ENCODE data around the gene FEM1B.
"Not testable (repeated sequence)": the region's sequence is repeated elsewhere in the genome, so short reads cannot be mapped to it uniquely, and the experiment has no call there.

FEM1B gene

GRCh38 chr15:68231102-68231818 is 46.3 kb upstream of the FEM1B start:
- Histone ChIP-seq H3K4me1 (peaks cover 26% of the 10 kb centered on the region), H3K4me3 (ENCODE audit: low read depth, low read length) (peak overlapping the region; percentile 81), H3K36me3 (no peaks in the 10 kb centered on the region), H3K27me3 (no peaks in the 10 kb centered on the region), H3K9me3 (no peaks in the 10 kb centered on the region)
- TF ChIP-seq, protein P1, sequence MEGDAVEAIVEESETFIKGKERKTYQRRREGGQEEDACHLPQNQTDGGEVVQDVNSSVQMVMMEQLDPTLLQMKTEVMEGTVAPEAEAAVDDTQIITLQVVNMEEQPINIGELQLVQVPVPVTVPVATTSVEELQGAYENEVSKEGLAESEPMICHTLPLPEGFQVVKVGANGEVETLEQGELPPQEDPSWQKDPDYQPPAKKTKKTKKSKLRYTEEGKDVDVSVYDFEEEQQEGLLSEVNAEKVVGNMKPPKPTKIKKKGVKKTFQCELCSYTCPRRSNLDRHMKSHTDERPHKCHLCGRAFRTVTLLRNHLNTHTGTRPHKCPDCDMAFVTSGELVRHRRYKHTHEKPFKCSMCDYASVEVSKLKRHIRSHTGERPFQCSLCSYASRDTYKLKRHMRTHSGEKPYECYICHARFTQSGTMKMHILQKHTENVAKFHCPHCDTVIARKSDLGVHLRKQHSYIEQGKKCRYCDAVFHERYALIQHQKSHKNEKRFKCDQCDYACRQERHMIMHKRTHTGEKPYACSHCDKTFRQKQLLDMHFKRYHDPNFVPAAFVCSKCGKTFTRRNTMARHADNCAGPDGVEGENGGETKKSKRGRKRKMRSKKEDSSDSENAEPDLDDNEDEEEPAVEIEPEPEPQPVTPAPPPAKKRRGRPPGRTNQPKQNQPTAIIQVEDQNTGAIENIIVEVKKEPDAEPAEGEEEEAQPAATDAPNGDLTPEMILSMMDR (IDR thresholded peaks at IDR 0.05; ENCODE audit: low read depth, low read length) = no peak
- DNase-seq = peak; percentile 53

DNA sequence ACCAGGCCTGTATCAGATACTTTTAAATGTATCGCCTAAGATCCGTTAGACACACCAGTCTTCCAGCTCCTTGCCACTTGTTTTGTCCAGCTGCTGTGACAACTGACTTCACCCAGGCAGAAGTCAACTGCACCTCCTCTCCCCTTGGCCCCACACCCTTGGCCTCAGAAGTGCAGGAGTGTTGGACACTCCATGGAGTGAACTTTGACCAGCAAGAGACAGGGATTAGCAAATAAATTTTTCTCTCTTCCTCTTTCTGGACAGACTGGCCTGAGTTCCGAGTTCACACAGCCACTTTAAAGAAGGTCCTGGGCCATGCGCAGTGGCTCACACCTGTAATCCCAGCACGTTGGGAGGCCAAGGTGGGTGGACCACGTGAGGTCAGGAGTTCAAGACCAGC is 45.1 kb upstream of the FEM1B start:
- Histone ChIP-seq H3K9me3 (no peaks in the 10 kb centered on the region), H3K4me3 (ENCODE audit: low read depth, low read length) (no peak overlapping the region), H3K36me3 (no peaks in the 10 kb centered on the region), H3K4me1 (peaks cover 26% of the 10 kb centered on the region), H3K27me3 (no peaks in the 10 kb centered on the region)
- DNase-seq = no peak
- TF ChIP-seq, protein P1 (IDR thresholded peaks at IDR 0.05; ENCODE audit: low read depth, low read length) = no peak

- Histone ChIP-seq H3K27me3 (no peaks in the 10 kb centered on the region), H3K36me3 (no peaks in the 10 kb centered on the region), H3K9me3 (no peaks in the 10 kb centered on the region), H3K4me3 (ENCODE audit: low read depth, low read length) (no peak overlapping the region), H3K4me1 (peaks cover 26% of the 10 kb centered on the region)
- DNase-seq = no peak
- TF ChIP-seq, protein P1 (IDR thresholded peaks at IDR 0.05; ENCODE audit: low read depth, low read length) = no peak
Measured at GRCh38 chr15:68232937-68233336, 44.6 kb upstream of the FEM1B start.

DNA sequence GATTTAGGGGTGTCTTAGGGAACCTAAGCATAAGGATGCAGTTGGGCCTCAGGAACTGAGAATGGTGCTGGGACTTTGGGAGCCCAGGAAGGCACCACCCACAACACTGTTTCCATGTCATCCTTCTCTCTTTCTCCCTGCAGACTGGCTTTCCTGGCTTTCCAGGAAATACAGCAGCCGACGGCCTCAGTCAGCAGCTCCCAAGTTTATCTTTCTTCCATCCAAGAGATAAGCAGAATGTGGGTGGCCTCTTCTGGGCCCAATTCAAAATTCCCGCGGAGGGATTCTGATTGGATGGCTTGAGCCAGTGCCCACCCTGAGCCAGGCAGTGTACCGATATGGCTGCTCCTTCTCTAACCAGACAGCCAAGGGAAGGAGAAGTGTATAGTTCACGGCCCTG is 43.5 kb upstream of the FEM1B start:
- Histone ChIP-seq H3K9me3 (no peaks in the 10 kb centered on the region), H3K36me3 (no peaks in the 10 kb centered on the region), H3K27me3 (no peaks in the 10 kb centered on the region), H3K4me1 (peaks cover 26% of the 10 kb centered on the region), H3K4me3 (ENCODE audit: low read depth, low read length) (no peak overlapping the region)
- TF ChIP-seq, protein P1 (IDR thresholded peaks at IDR 0.05; ENCODE audit: low read depth, low read length) = no peak
- DNase-seq = no peak

- not testable (repeated sequence) for H3K9me3 ChIP-seq; H3K27me3 ChIP-seq; H3K36me3 ChIP-seq; DNase-seq; H3K4me3 ChIP-seq (ENCODE audit: low read depth, low read length)
- H3K4me1 ChIP-seq = peaks cover 26% of the 10 kb centered on the region
Measured at GRCh38 chr15:68234520-68234919, 43.0 kb upstream of the FEM1B start.

DNA sequence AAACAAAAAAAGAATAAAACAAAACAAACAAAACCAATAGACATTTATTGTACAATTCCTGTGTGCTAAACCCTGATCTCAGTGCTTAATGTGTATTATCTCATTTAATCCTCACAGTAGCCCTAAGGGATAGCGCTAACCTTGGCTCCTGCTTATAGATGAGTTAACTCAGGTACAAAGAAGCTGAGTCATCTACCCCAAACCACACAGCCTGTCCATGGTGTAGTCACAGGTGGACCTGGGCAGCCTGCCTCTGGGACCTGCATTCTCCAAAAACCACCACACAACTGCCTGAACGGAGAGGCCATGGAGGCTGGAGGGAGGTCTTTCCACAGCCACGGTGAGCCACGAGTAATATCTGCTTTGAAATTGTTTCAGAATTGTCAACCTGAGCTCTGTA is 42.5 kb upstream of the FEM1B start:
- TF ChIP-seq, protein P1 (IDR thresholded peaks at IDR 0.05; ENCODE audit: low read depth, low read length) = no peak
- H3K4me3 ChIP-seq (ENCODE audit: low read depth, low read length) = no peak overlapping the region
- no peaks in the 10 kb centered on the region for H3K27me3 ChIP-seq
- no peaks in the 10 kb centered on the region for H3K36me3 ChIP-seq
- no peaks in the 10 kb centered on the region for H3K9me3 ChIP-seq
- peaks cover 24% of the 10 kb centered on the region for H3K4me1 ChIP-seq
- DNase-seq = no peak
